ENCODE measurements around the gene ATAD3B. TPM values are rescaled to one million over a fixed set of nuclear protein-coding genes. Genes with fewer than 3 reads are reported as not detected.

The ATAD3B gene, protein sequence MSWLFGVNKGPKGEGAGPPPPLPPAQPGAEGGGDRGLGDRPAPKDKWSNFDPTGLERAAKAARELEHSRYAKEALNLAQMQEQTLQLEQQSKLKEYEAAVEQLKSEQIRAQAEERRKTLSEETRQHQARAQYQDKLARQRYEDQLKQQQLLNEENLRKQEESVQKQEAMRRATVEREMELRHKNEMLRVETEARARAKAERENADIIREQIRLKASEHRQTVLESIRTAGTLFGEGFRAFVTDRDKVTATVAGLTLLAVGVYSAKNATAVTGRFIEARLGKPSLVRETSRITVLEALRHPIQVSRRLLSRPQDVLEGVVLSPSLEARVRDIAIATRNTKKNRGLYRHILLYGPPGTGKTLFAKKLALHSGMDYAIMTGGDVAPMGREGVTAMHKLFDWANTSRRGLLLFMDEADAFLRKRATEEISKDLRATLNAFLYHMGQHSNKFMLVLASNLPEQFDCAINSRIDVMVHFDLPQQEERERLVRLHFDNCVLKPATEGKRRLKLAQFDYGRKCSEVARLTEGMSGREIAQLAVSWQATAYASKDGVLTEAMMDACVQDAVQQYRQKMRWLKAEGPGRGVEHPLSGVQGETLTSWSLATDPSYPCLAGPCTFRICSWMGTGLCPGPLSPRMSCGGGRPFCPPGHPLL
- 10 to 100 TPM in 2 of 4 donors, 1 to 10 TPM in 2; 5.4 to 23.6 (median 11.2) TPM for total RNA-seq

DNA sequence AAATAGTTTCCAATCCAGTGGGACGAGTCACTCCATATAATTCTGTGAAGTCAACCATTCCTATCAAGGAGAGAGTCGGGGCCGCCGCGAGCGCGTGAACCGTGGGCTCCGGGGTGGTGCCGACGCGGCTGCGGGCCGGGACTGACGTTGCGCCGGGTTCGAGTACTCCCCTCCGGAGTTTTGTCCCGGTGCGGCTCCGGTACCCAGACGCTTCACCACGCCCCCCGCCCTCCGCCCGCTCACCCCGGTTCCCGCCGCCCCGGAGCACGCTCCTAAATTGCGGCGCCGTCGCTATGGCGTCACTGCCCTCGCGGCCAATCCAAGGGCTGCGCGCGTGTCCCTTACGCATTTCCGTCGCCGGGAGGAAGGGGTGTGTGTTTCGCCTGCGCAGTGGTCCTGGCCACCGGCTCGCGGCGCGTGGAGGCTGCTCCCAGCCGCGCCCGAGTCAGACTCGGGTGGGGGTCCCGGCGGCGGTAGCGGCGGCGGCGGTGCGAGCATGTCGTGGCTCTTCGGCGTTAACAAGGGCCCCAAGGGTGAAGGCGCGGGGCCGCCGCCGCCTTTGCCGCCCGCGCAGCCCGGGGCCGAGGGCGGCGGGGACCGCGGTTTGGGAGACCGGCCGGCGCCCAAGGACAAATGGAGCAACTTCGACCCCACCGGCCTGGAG, at the start of gene ATAD3B:
Gene ATAD3B, plus strand, starts transcription at position 377 of the 664 bp plus-strand sequence. Its CDS starts 120 bp downstream, at position 497.
- TF ChIP-seq, protein P1, sequence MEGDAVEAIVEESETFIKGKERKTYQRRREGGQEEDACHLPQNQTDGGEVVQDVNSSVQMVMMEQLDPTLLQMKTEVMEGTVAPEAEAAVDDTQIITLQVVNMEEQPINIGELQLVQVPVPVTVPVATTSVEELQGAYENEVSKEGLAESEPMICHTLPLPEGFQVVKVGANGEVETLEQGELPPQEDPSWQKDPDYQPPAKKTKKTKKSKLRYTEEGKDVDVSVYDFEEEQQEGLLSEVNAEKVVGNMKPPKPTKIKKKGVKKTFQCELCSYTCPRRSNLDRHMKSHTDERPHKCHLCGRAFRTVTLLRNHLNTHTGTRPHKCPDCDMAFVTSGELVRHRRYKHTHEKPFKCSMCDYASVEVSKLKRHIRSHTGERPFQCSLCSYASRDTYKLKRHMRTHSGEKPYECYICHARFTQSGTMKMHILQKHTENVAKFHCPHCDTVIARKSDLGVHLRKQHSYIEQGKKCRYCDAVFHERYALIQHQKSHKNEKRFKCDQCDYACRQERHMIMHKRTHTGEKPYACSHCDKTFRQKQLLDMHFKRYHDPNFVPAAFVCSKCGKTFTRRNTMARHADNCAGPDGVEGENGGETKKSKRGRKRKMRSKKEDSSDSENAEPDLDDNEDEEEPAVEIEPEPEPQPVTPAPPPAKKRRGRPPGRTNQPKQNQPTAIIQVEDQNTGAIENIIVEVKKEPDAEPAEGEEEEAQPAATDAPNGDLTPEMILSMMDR (IDR thresholded peaks at IDR 0.05; ENCODE audit: low read depth), result no peak

DNA sequence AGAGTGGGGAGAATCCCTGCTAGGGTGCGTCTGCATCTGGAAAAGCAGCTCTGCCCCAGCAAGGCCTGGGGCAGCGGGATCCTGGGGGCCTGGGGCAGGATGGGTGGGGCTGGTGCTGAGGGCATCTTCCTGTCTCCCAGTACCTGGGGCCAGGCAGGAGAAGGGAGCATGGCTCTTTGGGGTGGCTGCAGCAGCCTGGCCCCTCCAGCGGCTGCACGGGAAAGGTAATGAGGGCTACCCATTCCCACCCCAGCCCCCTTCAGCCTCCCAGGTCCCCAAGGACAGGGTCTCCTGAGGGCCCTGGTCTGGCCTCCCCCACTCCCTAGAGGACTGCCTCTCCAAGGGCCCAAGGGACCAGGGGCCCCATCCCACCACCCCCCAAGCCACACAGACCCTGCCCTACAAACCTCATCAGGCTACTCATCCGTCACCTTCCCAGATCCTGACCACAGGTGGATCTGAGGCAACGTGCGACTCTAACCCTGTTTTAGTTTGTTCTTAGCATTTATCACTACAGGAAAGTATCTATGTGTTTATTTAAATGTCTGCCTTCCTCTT, 49.6 kb upstream of the ATAD3B start:
- TF ChIP-seq, protein P1 (IDR thresholded peaks at IDR 0.05; ENCODE audit: low read depth), result no peak

DNA sequence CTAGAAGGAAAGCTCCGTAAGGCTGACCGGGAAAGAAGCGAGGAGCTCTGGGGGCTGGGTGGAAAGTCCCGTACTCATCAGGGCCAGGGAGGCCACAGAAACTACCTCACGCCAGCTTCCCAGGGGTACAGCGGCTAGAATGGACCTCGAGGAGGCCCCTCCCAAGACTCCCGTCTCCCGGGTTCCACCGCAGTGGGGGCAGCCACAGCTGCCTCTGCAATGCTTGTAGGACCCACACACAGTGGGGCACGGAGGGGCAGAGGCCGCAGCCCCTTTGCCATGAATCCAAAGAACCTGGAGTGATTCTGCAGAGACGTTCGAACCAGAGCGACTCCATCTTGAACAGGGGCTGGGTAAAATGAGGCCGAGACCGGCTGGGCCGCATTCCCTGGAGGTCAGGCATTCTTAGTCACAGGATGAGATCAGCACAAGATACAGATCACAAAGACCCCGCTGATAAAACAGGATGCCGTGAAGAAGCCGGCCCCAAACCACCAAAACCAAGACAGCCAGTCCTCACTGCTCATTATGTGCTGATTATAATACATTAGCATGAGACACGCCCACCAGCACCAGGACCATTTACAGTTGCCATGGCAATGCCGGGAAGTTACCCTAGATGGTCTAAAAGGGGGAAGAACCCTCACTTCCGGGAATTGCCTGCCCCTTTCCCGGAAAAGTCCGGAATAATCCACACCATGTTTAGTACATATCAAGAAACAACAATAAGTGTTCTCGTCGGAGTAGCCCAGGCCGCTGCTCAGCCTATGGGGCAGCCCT, 48.9 kb upstream of the ATAD3B start:
- TF ChIP-seq, protein P1 (IDR thresholded peaks at IDR 0.05; ENCODE audit: low read depth), result no peak

DNA sequence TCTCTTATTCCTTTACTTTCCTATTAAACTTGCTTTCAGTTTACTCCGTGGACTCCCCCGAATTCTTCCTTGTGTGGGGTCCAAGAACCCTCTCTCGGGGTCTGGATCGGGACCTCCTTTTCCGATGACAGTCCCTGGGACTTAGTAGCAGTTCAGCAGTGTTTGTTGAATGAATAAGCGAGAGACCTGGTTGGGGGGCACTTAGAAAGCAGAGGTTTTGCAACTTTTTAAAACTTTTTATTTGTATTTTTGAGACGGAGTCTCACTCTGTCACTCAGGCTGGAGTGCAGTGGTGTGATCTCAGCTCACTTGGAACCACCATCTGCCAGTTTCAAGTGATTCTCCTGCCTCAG, 48.3 kb upstream of the ATAD3B start:
- TF ChIP-seq, protein P1 (IDR thresholded peaks at IDR 0.05; ENCODE audit: low read depth), result no peak

DNA sequence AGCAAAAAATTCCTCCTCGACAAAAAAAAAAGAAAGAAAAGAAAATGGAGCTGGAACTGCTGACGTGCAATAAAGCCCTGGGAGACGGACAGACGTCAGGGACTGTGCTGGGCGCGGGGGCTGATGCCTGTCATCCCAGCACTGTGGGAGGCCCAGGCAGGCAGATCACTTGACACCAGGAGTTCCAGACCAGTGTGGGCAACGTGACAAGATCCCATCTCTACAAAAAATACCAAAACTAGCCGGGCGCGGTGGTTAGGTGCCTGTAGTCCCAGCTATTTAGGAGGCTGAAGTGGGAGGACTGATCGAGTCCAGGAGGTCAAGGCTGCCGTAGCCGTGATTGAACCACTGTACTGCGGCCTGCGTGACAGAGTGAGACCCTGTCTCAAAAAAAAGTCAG, 46.9 kb upstream of the ATAD3B start:
- TF ChIP-seq, protein P1 (IDR thresholded peaks at IDR 0.05; ENCODE audit: low read depth), result no peak

DNA sequence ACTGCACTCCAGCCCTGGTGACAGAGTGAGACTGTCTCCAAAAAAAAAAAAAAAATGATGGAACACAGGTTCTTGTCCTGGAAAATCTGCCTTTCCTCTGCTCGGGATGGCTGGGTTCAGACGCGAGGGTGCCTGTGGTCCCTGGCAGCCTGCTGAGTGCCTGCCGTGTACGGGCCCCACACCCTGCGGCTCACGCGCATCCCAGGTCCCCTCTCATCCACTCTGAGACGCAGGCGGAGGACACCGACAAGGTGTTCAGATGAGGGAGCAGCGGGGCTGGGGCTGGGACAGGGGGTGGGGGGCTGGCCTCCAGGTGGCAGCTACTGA, 46.2 kb upstream of the ATAD3B start:
- TF ChIP-seq, protein P1 (IDR thresholded peaks at IDR 0.05; ENCODE audit: low read depth), result no peak

Data from subcutaneous adipose tissue (tissue), 4 donors.